D721Med (cell line): ENCODE results near the gene SLC14A1.

ENCODE experiments used
- DNase-seq: peaks from one replicate; pipeline ENCODE4 v3.0.0; 2011; ENCODE audit warnings: low spot score; ENCODE audit not compliant: insufficient read length
- FAIRE-seq: peaks from 2 replicates; lab custom pipeline; 2011; peaks lifted over from hg19 to GRCh38; lab: Jason Lieb, UNC
- CTCF ChIP-seq: IDR thresholded peaks from 2 replicates; pipeline ENCODE4 v1.5.1; 2012; ENCODE audit warnings: mild to moderate bottlenecking, control low read depth; ENCODE audit not compliant: insufficient read depth; ENCODE audit errors: missing control alignments

The SLC14A1 gene

GRCh38 chr18:45727068-45727467 lies 3.1 kb downstream of the SLC14A1 start:
- no peak for DNase-seq
- no peak for TF ChIP-seq CTCF
- no peak for FAIRE-seq

DNA sequence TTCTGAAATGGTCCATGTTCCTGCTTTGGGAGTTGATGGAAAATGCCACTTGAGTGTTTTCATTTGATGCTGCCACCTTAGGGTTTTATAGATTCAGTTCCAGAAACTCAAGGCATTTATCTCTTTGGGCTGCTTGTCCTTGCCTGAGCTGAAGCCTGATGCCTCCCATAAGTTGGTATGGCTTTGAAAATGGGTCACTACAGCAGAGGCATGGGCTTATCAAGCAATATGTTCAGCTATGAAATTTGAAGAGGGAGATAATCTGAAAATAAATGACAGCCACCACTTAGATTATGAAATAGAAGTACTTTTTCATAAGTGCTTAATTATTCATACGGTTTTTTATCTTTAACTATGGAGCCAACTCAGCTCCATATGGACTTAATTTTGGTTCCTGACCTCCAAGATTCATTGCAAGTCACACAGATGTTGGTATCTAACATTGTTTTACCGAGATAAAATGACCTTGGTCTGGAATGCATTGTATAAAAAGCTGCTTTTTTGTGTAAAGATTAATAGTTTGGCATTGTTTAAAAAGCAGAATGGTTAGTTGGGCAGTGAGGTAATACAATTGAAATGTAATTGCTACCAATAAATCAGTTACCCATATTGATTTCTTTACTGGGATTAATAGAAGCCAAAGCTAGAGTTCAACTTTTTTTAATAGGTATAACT lies 4.5 kb downstream of the SLC14A1 start:
- FAIRE-seq (no peak), DNase-seq (no peak)
- TF ChIP-seq CTCF: no peak

DNA sequence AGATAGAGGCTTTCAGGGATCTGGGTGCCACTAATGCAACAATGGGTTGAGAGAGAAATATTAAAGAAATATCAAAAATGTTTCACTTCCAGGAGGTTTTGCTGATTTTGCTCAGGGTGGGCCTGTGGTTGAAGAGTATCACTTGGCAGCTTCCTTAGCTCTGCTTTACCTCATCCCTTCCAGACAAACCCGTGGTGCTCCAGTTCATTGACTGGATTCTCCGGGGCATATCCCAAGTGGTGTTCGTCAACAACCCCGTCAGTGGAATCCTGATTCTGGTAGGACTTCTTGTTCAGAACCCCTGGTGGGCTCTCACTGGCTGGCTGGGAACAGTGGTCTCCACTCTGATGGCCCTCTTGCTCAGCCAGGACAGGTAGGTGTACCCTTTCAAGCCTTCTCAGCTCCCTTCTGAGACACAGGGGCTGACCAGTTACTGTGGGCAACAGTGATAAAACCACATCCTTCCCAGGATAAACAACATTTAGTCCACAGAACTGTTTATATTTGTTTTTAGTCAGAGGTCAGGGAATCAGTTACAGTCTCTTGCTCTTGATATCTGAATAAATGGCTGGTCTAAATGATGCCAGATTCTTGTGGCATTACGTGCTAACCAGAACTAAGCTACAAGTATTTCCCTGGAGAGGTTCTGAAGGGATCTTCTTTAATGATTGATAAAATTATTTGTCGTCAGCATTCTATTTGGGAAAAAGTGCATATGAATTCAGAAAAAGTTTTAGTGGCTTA lies 7.0 kb downstream of the SLC14A1 start:
- FAIRE-seq: no peak
- DNase-seq: no peak
- no peak for TF ChIP-seq CTCF

- FAIRE-seq: no peak
- TF ChIP-seq CTCF: no peak
- no peak for DNase-seq
Observed at GRCh38 chr18:45731716-45732115, 7.7 kb downstream of the SLC14A1 start.

DNA sequence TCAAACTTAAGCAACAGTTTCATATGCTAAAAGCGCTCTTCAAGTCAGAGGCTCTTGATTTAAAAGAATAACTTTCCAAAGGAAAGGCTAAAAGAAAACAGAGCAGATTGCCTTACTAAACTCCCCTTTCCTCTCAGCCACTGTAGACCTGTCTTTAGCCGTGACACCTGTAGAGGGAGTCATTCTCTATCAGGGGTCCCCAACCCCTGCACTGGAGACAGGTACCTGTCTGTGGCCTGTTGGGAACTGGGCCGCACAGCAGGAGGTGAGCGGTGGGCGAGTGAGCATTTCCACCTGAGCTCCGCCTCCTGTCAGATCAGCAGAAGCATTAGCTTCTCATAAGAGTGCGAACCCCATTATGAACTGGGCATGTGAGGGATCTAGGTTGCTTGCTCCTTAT lies 9.6 kb downstream of the SLC14A1 start:
- FAIRE-seq (no peak), DNase-seq (no peak)
- no peak for TF ChIP-seq CTCF

GRCh38 chr18:45734505-45734904 lies 10.5 kb downstream of the SLC14A1 start:
- DNase-seq (no peak), FAIRE-seq (no peak)
- TF ChIP-seq CTCF: no peak

DNA sequence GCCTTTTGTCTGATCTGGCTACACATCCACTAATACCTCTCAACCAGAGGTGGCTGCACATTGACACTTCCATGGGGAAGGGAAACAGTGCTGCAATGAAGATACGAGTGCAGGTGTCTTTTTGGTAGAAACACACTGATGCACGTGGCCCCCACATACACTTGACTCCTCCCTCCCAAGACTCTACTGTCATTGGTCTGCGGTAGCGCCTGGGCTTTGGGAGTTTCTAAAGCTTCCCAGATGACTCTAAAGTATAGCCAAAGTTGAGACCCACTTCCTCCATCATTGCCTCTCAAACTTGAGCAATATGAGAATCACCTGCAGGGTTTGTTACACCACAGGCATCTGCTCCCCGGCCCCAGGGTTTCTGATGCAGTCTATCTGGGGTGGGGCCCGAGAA lies 11.0 kb downstream of the SLC14A1 start:
- FAIRE-seq (no peak), DNase-seq (no peak)
- TF ChIP-seq CTCF: no peak
